AG09319 (cell line): ENCODE results near the gene OR6V1.

Source experiments
- DNase-seq: peaks from one replicate; pipeline ENCODE4 v3.0.0-alpha.2; 2010; ENCODE audit warnings: low read depth; ENCODE audit errors: extremely low read depth
- TF ChIP-seq, protein P1 (sequence below): IDR thresholded peaks from 2 replicates; pipeline ENCODE4 v1.5.1; 2011; ENCODE audit warnings: low read depth, mild to moderate bottlenecking, inconsistent platforms, low read length, moderate library complexity

OR6V1 gene

GRCh38 chr7:143012409-143012808 lies 39.7 kb upstream of the OR6V1 start:
- DNase-seq: no peak
- TF ChIP-seq, protein P1, sequence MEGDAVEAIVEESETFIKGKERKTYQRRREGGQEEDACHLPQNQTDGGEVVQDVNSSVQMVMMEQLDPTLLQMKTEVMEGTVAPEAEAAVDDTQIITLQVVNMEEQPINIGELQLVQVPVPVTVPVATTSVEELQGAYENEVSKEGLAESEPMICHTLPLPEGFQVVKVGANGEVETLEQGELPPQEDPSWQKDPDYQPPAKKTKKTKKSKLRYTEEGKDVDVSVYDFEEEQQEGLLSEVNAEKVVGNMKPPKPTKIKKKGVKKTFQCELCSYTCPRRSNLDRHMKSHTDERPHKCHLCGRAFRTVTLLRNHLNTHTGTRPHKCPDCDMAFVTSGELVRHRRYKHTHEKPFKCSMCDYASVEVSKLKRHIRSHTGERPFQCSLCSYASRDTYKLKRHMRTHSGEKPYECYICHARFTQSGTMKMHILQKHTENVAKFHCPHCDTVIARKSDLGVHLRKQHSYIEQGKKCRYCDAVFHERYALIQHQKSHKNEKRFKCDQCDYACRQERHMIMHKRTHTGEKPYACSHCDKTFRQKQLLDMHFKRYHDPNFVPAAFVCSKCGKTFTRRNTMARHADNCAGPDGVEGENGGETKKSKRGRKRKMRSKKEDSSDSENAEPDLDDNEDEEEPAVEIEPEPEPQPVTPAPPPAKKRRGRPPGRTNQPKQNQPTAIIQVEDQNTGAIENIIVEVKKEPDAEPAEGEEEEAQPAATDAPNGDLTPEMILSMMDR: no peak

- TF ChIP-seq, protein P1: no peak
- no peak for DNase-seq
Measured at GRCh38 chr7:143013473-143013872, 38.7 kb upstream of the OR6V1 start.

DNA sequence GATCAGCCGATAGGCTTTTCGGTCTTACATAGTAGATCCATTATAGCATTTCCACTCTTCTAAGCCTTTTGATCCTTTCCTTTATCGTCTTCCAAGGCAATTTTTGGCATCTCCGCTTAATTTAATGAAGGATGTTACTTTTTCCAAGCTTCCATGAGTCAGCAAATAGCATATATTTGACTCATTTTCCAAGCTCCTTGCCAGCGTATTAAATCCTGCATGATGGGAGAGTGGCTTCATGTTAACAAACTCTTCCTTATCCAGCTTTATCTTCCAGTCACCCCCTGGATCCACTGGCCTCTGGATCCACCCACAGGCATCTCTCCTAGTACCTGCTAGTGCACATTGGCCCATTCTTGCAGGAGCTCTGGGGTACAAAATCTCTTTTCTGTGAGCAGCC lies 38.2 kb upstream of the OR6V1 start:
- DNase-seq: peak; percentile 55

DNA sequence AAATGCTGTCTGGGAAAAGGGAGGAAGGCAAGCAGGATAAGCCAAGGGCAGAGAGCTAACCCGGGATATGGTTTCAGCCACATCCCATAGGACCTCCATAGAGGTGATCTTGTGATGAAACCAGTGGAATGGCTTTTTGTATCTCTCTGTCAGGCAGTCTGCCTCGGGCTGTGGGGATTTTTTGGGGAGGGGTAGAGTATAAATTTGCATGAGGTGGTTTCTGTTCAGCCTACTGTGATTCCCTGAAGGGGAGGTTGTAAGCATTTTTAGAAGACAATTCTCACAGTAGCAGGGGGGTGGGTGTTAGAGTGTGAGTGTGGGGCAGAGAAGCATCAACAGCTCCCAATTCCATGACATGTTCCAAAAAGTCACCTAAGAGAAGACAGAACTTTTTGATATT lies 37.1 kb upstream of the OR6V1 start:
- no peak for DNase-seq
- TF ChIP-seq, protein P1: no peak

More for the DNA sequence above, 38.2 kb upstream of the OR6V1 start:
- TF ChIP-seq, protein P1: no peak

GRCh38 chr7:143015926-143016490 lies 36.1 kb upstream of the OR6V1 start:
- TF ChIP-seq, protein P1: no peak
- DNase-seq: no peak

DNA sequence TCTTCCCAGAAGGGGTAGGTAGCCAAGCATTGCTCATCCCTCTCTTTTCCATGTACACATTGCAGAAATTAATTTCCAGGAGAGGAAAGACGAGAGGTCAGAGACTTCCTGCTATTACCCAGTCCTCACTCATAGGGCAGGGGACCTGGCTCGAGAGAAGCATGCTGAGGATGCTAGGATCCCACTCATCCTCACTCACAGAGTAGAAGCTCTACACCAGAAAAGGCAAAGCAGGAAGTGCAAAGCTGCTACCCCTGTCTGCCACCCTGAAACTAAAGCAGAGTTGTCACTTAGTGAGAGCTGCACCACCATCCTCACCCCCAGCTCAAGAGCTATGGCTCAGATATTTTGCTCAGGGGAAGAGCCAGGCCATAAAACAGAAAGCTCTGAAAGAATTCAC lies 35.1 kb upstream of the OR6V1 start:
- DNase-seq: no peak
- TF ChIP-seq, protein P1: no peak

GRCh38 chr7:143018931-143019330 lies 33.2 kb upstream of the OR6V1 start:
- no peak for DNase-seq
- TF ChIP-seq, protein P1: no peak
